Measurements from ENCODE around the gene DBNDD1.

The DBNDD1 gene

DNA sequence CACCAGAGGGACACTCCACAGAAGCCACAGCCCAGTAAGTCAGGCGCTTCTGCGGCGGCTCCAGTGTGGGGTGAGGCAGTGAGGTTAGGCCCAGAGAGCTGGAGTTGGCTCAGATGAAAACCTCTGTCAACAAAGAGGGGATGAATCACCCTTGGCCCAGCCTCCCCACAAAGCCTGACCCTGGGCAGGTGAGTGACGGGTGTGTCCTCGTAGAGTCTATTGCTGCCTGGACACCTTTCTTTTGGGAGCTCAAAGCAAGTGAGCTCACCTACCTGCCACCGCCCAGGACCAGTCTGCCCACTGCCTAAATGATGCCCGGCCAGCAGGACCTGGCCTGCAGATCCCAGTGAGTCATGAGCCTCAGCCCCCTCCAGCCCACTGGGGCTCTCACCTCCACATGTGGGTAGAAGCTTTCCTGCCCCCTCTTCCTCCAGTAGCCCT lies 24.9 kb upstream of the DBNDD1 start:
- no peak overlapping the region for H3K4me3 ChIP-seq (replicated peaks; ENCODE audit: low read depth, low read length)
- no peak for DNase-seq (ENCODE audit: low read depth)
- TF ChIP-seq CTCF (IDR thresholded peaks at IDR 0.05; ENCODE audit: low read length, missing control alignments): no peak

DNA sequence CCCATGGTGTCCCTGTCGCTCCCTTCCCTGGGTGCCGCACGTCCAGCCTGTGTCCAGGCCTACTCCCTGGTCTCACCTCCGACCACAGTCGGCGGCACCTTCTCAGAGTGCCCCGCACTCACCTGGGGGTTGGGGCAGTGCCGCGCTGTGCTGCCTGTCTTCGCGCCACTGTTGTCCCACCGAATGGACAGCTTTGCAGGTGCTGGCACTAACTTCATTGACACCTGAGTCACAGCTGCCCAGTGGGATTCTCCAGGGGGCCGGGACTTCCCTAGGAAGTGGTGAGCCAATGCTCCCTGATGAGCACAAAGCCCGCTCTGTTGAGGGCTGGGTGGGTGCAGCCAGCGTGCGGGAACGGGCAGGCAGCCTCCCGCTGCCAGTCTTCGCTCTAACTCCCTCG lies 24.3 kb upstream of the DBNDD1 start:
- no peak overlapping the region for H3K4me3 ChIP-seq (replicated peaks; ENCODE audit: low read depth, low read length)
- DNase-seq (ENCODE audit: low read depth): no peak
- TF ChIP-seq CTCF (IDR thresholded peaks at IDR 0.05; ENCODE audit: low read length, missing control alignments): no peak

DNA sequence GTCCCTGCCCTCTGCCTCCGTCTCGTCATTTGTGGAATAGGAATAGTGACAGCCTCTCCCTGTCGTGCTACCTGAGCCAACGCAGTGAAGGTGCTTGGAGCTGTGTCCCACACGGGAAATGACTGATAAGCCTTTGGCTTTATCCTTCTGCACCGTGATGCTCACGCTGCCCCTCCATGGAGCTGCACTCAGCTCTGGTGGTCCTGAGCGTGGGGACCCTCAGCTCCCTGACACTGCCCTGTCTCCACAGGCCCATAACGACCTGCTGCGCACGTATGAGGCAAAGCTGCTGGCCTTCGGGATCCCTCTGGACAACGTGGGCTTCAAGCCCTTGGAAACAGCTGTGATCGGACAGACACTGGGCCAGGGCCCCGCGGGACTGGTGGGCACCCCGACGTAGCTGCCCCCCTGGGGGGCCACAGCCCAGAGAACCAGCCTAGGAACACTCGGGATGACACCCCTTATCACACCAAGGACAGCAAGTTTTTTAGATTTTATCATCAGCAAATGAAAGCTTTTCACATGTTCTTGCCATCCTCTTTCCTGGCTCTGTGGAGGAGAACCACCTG lies 23.8 kb upstream of the DBNDD1 start:
- no peak for TF ChIP-seq CTCF (IDR thresholded peaks at IDR 0.05; ENCODE audit: low read length, missing control alignments)
- no peak overlapping the region for H3K4me3 ChIP-seq (replicated peaks; ENCODE audit: low read depth, low read length)
- DNase-seq (ENCODE audit: low read depth): no peak

GRCh38 chr16:90041896-90042473 lies 22.7 kb upstream of the DBNDD1 start:
- no peak overlapping the region for H3K4me3 ChIP-seq (replicated peaks; ENCODE audit: low read depth, low read length)
- no peak for DNase-seq (ENCODE audit: low read depth)
- TF ChIP-seq CTCF (IDR thresholded peaks at IDR 0.05; ENCODE audit: low read length, missing control alignments): no peak

DNA sequence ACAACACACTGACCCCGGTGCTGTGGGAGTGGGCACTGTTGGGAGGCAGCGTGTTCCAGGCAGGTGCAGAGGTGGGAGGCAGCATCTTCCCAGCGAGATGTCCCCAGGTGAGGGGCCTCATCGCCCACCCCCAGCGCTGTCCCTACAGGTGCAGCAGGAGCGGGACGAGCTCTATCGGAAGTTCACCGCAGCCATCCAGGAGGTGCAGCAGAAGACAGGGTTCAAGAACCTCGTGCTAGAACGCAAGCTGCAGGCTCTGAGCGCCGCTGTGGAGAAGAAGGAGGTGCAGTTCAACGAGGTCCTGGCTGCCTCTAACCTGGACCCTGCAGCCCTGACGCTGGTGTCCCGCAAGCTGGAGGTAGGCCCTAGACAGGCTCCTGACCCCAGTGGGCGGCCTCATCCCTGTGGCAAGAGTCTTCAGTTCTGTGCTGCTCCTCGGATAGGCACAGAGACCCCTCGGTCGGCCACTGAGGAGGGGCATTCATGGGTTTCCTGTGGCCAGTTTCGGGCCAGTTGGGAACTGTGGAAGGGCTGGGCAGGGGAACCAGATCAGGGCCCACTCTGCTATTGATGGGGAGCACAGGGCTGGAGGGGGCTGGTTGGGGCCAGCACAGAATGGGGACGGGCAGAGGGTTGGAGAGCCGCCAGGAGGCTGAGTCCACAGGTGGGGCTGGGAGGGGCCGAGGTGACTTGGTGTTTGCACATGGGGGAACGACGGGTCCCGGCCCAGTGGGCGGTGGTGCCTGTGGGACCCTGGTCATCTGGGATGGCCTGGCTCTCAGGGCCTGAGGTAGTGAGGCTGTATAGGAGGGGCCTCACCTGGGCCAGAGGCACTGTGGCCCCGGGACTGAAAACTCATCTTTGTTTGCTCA lies 21.1 kb upstream of the DBNDD1 start:
- DNase-seq (ENCODE audit: low read depth): no peak
- no peak overlapping the region for H3K4me3 ChIP-seq (replicated peaks; ENCODE audit: low read depth, low read length)

GRCh38 chr16:90037276-90037675 lies 18.0 kb upstream of the DBNDD1 start:
- DNase-seq (ENCODE audit: low read depth): no peak
- no peak for TF ChIP-seq CTCF (IDR thresholded peaks at IDR 0.05; ENCODE audit: low read length, missing control alignments)
- H3K4me3 ChIP-seq (replicated peaks; ENCODE audit: low read depth, low read length): no peak overlapping the region

More for the DNA sequence above, 21.1 kb upstream of the DBNDD1 start:
- no peak for TF ChIP-seq CTCF (IDR thresholded peaks at IDR 0.05; ENCODE audit: low read length, missing control alignments)

Measured in fibroblast of pulmonary artery (primary cell).